IPS-NIHi7 (cell line): Measurements from ENCODE around the gene OPTC.
A peak's percentile ranks its signal among the peaks of the same experiment; 100 is the strongest.

Source experiments
- DNase-seq: peaks from one replicate; pipeline ENCODE4 v3.0.0; 2012; ENCODE audit warnings: mixed read lengths; ENCODE audit errors: extremely low spot score

OPTC gene

GRCh38 chr1:203491664-203492063 is 2.3 kb upstream of the OPTC start:
- DNase-seq = no peak

- DNase-seq = no peak
These were observed 1.7 kb upstream of the OPTC start for GRCh38 chr1:203492082-203492747.

- no peak for DNase-seq
These were observed 1.2 kb upstream of the OPTC start for GRCh38 chr1:203492748-203493130.

- no peak for DNase-seq
These were observed 1.9 kb downstream of the OPTC start for GRCh38 chr1:203495845-203496244.

GRCh38 chr1:203497269-203497777 is 3.4 kb downstream of the OPTC start:
- no peak for DNase-seq

GRCh38 chr1:203499643-203500278 is 5.8 kb downstream of the OPTC start:
- no peak for DNase-seq

GRCh38 chr1:203500279-203500678 is 6.3 kb downstream of the OPTC start:
- DNase-seq = no peak

- no peak for DNase-seq
These were observed 9.9 kb downstream of the OPTC start for GRCh38 chr1:203503836-203504235.

- peak; percentile 89 for DNase-seq
These were observed 10.7 kb downstream of the OPTC start for GRCh38 chr1:203504400-203505250.

GRCh38 chr1:203505526-203506204 is 11.7 kb downstream of the OPTC start:
- no peak for DNase-seq

GRCh38 chr1:203506858-203507626 is 13.1 kb downstream of the OPTC start:
- DNase-seq = no peak

GRCh38 chr1:203507759-203508158 is 13.8 kb downstream of the OPTC start:
- DNase-seq = no peak

GRCh38 chr1:203508463-203509073 is 14.6 kb downstream of the OPTC start:
- no peak for DNase-seq

GRCh38 chr1:203509135-203509534 is 15.2 kb downstream of the OPTC start:
- DNase-seq = no peak

- no peak for DNase-seq
These were observed 17.6 kb downstream of the OPTC start for GRCh38 chr1:203511513-203511912.

GRCh38 chr1:203511930-203512329 is 18.0 kb downstream of the OPTC start:
- DNase-seq = no peak

- DNase-seq = no peak
These were observed 18.5 kb downstream of the OPTC start for GRCh38 chr1:203512517-203512847.

- DNase-seq = peak; percentile 45
These were observed 19.1 kb downstream of the OPTC start for GRCh38 chr1:203512848-203513584.

- DNase-seq = no peak
These were observed 19.7 kb downstream of the OPTC start for GRCh38 chr1:203513585-203514031.

GRCh38 chr1:203516184-203516583 is 22.2 kb downstream of the OPTC start:
- no peak for DNase-seq
